ENCODE data around the gene AOPEP. TPM values are rescaled to one million over a fixed set of nuclear protein-coding genes. Genes with fewer than 3 reads are reported as not detected.

Gene AOPEP
- total RNA-seq, 1 experiment from 2014 or later = 15.0 TPM

DNA sequence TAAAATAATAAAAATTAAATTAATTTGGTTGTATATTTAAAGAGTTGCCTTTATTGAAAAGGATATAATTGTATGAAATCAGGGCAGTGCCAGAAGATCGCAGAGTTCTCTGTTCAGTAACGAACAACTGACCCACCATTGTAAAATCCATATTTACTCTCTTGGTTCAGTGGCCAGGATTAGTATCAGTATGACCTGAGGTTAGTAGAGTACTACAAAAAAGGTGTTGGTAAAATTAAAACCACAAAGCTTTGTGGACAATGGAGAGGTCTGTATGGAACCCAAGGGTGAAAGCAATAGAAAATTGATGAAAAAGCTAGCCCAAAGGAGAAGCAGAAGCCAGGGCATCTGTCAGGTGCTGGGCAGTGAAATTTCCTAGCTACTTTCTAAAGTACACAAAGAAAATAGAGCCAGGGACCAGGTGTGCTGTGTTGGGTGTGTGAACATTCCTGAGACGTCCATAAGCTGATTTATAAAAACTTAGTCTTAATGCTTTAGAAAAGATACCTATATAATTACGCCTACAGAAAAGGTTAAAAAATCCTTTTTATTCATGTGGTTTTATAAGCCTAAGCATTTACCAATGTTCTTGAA lies 159.5 kb downstream of the AOPEP start:
- H3K9me3 Mint-ChIP-seq = peaks cover 5 to 6% of the 10 kb centered on the region in 2 experiments; a peak in 4 of 5 replicates
- Histone ChIP-seq H3K14ac (ENCODE audit: insufficient read depth, low read length) (no peak overlapping the region), H2BK5ac (ENCODE audit: insufficient read length, low read length) (no peak overlapping the region), H3K27ac (ENCODE audit: insufficient read length, low read depth, low read length) (no peak overlapping the region), H3K18ac (ENCODE audit: insufficient read length, low read depth, low read length) (no peak overlapping the region), H3K79me1 (ENCODE audit: insufficient read depth, low read depth, low read length, poor library complexity, severe bottlenecking) (no peaks in the 10 kb centered on the region), H3K56ac (ENCODE audit: insufficient read length, low read depth, low read length) (no peak overlapping the region), H2BK20ac (ENCODE audit: low read depth, low read length, poor library complexity, severe bottlenecking) (no peak overlapping the region), H3K4ac (ENCODE audit: low read depth, low read length) (no peak overlapping the region), H4K91ac (ENCODE audit: insufficient read length, low read depth, low read length) (no peak overlapping the region), H3T11ph (ENCODE audit: low read length) (no peak overlapping the region), H2BK120ac (ENCODE audit: low read depth, low read length, poor library complexity, severe bottlenecking) (no peak overlapping the region), H3K23me2 (ENCODE audit: insufficient read length, low read depth, low read length, poor library complexity, severe bottlenecking) (no peaks in the 10 kb centered on the region), H4K20me1 (ENCODE audit: control insufficient read depth, insufficient read depth, insufficient read length) (no peaks in the 10 kb centered on the region), H3K9ac (ENCODE audit: extremely low read depth, insufficient read length, low read length) (no peak overlapping the region), H2AK5ac (ENCODE audit: insufficient read length, low read length) (no peak overlapping the region), H3K9me3 (ENCODE audit: control insufficient read depth, low read depth, low read length) (no peaks in the 10 kb centered on the region), H3K79me2 (ENCODE audit: insufficient read depth, low read length) (no peaks in the 10 kb centered on the region), H2AFZ (ENCODE audit: low read length) (no peak overlapping the region), H2BK12ac (ENCODE audit: insufficient read length, low read depth, low read length) (no peak overlapping the region), H3K23ac (ENCODE audit: insufficient read length, low read depth, low read length) (no peak overlapping the region), H3K4me1 (ENCODE audit: insufficient read depth, low read length) (no peaks in the 10 kb centered on the region), H2BK15ac (ENCODE audit: low read depth, low read length) (no peak overlapping the region), H4K8ac (replicated peaks; ENCODE audit: insufficient read length, low read depth, low read length) (no peak overlapping the region), H3K4me2 (ENCODE audit: insufficient read depth, insufficient read length, low read length) (no peak overlapping the region), H3K27me3 (ENCODE audit: insufficient read depth, low read length) (no peaks in the 10 kb centered on the region), H4K5ac (ENCODE audit: insufficient read length, low read depth, low read length) (no peak overlapping the region)
- H3K27me3 Mint-ChIP-seq (ENCODE audit: low read depth) = no peaks in the 10 kb centered on the region
- no CpG with 5 or more reads among the region's 4 CpGs for WGBS (ENCODE audit: extremely low coverage, insufficient read length, low lambda C conversion rate)
- TF ChIP-seq, protein P1, sequence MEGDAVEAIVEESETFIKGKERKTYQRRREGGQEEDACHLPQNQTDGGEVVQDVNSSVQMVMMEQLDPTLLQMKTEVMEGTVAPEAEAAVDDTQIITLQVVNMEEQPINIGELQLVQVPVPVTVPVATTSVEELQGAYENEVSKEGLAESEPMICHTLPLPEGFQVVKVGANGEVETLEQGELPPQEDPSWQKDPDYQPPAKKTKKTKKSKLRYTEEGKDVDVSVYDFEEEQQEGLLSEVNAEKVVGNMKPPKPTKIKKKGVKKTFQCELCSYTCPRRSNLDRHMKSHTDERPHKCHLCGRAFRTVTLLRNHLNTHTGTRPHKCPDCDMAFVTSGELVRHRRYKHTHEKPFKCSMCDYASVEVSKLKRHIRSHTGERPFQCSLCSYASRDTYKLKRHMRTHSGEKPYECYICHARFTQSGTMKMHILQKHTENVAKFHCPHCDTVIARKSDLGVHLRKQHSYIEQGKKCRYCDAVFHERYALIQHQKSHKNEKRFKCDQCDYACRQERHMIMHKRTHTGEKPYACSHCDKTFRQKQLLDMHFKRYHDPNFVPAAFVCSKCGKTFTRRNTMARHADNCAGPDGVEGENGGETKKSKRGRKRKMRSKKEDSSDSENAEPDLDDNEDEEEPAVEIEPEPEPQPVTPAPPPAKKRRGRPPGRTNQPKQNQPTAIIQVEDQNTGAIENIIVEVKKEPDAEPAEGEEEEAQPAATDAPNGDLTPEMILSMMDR (conservative IDR thresholded peaks at IDR 0.05) = no peak
- peaks cover 3 to 8% of the 10 kb centered on the region in 2 experiments for H3K4me1 Mint-ChIP-seq
- H3K27ac Mint-ChIP-seq = no peak overlapping the region
- no peak for DNase-seq
- no peak overlapping the region for H3K4me3 Mint-ChIP-seq
- H3K36me3 Mint-ChIP-seq (ENCODE audit: insufficient read depth in 1 of 3, low read depth in 3 of 3) = peaks cover 4 to 8% (median 5%) of the 10 kb centered on the region in 3 experiments; a peak in 5 of 7 replicates
